Activated B cell treated with CpG ODN at 0.5 μM for 24 hours (primary cell): Measurements from ENCODE around the gene DISC1. TPM values are rescaled to one million over a fixed set of nuclear protein-coding genes. Genes with fewer than 3 reads are reported as not detected.
"Not testable (repeated sequence)": the region's sequence is repeated elsewhere in the genome, so short reads cannot be mapped to it uniquely, and the experiment has no call there.

Experiments used
- ATAC-seq: fragments of 200-7000 bp; cut with Tn5 transposase; one replicate; pipeline ENCODE4 v1.10.0; 2021; ENCODE audit warnings: low read depth, mild to moderate bottlenecking, moderate library complexity
- CTCF ChIA-PET: fragments of 350-600 bp; sonication (Branson Sonifier 250); formaldehyde crosslinking; loops from one replicate; lab custom pipeline; 2021; ENCODE audit warnings: antibody characterized with exemption; lab: Charles Lee
- POLR2A ChIA-PET: fragments of 350-600 bp; sonication (Branson Sonifier 250); formaldehyde crosslinking; loops from one replicate; lab custom pipeline; 2021; ENCODE audit warnings: antibody characterized with exemption; lab: Charles Lee
- DNase-seq: peaks from one replicate; pipeline ENCODE4 v3.0.0; 2022
- H3K27ac Mint-ChIP-seq: one replicate; pipeline ENCODE4 v1.8.0; 2020; ENCODE audit warnings: mixed read lengths
- H3K27me3 Mint-ChIP-seq: one replicate; pipeline ENCODE4 v1.8.0; 2021; ENCODE audit warnings: mixed read lengths
- H3K36me3 Mint-ChIP-seq: one replicate; pipeline ENCODE4 v1.8.0; 2021; ENCODE audit warnings: low read depth, mixed read lengths
- H3K4me1 Mint-ChIP-seq: one replicate; pipeline ENCODE4 v1.8.0; 2021; ENCODE audit warnings: mixed read lengths
- H3K4me3 Mint-ChIP-seq: one replicate; pipeline ENCODE4 v1.8.0; 2020; ENCODE audit warnings: mild to moderate bottlenecking, mixed read lengths
- H3K9me3 Mint-ChIP-seq: one replicate; pipeline ENCODE4 v1.8.0; 2020; ENCODE audit warnings: mixed read lengths
- intact Hi-C: fragments of 100-400 bp; cut with micrococcal nuclease; formaldehyde crosslinking; loops from one replicate; pipeline ENCODE4 v1.15.1; 2024
- total RNA-seq: library from RNA; stranded (reverse); gene quantifications from 2 replicates; pipeline ENCODE4 v1.2.3, GENCODE V29; 2022
- TF ChIP-seq, protein P1 (sequence below): fragments of 200-600 bp; IDR thresholded peaks from one replicate; pipeline ENCODE4 v1.8.0; 2022; ENCODE audit warnings: antibody characterized with exemption, mild to moderate bottlenecking

Gene DISC1
- total RNA-seq, 1 donor from 2014 or later, result 2.4 TPM

DNA sequence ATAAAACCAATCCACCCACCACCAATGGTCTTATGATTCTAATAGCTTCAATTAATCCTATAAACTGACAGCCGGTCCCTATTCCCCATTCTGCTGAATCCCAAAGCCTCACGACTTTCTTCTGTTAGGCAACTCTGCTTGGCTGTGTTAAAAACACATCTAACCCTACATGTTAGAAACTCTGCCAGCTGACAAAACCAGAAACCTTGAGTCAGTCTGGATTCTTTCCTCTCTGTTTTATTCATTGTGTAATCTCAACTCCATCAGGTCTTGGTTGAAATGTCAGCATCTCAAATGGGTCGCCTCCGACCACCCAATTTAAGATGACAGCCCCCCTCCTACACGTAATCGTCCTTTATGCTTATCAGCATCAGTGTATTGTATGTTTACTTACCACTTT, 312.1 kb downstream of the DISC1 start:
- no peak overlapping the region for H3K27ac Mint-ChIP-seq
- TF ChIP-seq, protein P1, sequence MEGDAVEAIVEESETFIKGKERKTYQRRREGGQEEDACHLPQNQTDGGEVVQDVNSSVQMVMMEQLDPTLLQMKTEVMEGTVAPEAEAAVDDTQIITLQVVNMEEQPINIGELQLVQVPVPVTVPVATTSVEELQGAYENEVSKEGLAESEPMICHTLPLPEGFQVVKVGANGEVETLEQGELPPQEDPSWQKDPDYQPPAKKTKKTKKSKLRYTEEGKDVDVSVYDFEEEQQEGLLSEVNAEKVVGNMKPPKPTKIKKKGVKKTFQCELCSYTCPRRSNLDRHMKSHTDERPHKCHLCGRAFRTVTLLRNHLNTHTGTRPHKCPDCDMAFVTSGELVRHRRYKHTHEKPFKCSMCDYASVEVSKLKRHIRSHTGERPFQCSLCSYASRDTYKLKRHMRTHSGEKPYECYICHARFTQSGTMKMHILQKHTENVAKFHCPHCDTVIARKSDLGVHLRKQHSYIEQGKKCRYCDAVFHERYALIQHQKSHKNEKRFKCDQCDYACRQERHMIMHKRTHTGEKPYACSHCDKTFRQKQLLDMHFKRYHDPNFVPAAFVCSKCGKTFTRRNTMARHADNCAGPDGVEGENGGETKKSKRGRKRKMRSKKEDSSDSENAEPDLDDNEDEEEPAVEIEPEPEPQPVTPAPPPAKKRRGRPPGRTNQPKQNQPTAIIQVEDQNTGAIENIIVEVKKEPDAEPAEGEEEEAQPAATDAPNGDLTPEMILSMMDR, result no peak
- no peak overlapping the region for H3K4me3 Mint-ChIP-seq
- H3K9me3 Mint-ChIP-seq, result peaks cover 4% of the 10 kb centered on the region
- POLR2A ChIA-PET, result no interaction called here
- intact Hi-C loops, result no loop called here
- H3K4me1 Mint-ChIP-seq, result no peaks in the 10 kb centered on the region
- DNase-seq (no peak), ATAC-seq (no peak)
- CTCF ChIA-PET, result no interaction called here
- H3K27me3 Mint-ChIP-seq, result no peaks in the 10 kb centered on the region
- H3K36me3 Mint-ChIP-seq, result no peaks in the 10 kb centered on the region

DNA sequence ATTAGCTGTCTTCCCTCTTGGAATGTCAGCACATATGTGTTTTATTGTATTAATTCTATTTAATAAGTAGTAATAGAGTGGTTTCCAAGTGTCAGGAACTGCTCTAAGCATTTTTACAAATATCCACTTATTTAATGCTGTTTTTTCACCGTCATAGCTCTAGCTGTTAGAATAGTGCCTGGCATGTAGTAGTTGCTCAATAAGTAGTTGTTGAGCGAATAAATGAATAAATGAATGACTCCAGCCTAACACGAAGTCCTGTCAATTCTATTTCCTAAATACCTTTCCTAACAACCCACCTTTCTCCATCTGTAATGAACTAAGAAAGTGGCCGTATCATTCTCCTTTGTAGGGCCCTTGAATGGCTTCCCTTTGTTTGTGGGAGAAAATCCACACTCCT, 312.5 kb downstream of the DISC1 start:
- TF ChIP-seq, protein P1, result no peak
- DNase-seq (no peak), ATAC-seq (no peak)
- ChIA-PET CTCF (no interaction called here), POLR2A (no interaction called here)
- Mint-ChIP-seq H3K9me3 (peaks cover 4% of the 10 kb centered on the region), H3K4me1 (no peaks in the 10 kb centered on the region), H3K36me3 (no peaks in the 10 kb centered on the region), H3K27ac (no peak overlapping the region), H3K27me3 (no peaks in the 10 kb centered on the region), H3K4me3 (no peak overlapping the region)
- intact Hi-C loops, result no loop called here

DNA sequence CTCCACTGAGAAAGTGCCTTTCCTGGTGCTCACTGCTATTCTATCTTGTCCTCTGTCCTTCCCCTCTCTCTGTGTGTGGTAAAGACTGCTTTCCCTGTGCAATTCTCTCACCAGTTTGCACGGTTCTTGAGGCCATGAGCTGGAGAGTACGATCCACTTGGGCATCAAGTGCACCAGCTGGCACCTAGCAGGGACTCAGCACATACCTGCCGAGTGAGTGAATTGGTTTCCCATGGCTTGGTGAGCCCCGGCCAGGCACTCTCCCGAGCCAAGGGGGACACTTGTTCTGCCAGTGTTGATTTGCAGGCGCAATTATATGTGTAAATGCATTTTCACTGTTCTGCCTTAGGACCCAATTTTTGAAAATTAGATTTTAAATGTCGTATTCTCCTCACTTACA, 313.5 kb downstream of the DISC1 start:
- Mint-ChIP-seq H3K4me1 (no peaks in the 10 kb centered on the region), H3K9me3 (peaks cover 4% of the 10 kb centered on the region), H3K36me3 (peaks cover 2% of the 10 kb centered on the region), H3K27me3 (no peaks in the 10 kb centered on the region), H3K27ac (no peak overlapping the region), H3K4me3 (no peak overlapping the region)
- DNase-seq (no peak), ATAC-seq (no peak)
- TF ChIP-seq, protein P1, result no peak
- intact Hi-C loops, result no loop called here
- ChIA-PET POLR2A (no interaction called here), CTCF (no interaction called here)

DNA sequence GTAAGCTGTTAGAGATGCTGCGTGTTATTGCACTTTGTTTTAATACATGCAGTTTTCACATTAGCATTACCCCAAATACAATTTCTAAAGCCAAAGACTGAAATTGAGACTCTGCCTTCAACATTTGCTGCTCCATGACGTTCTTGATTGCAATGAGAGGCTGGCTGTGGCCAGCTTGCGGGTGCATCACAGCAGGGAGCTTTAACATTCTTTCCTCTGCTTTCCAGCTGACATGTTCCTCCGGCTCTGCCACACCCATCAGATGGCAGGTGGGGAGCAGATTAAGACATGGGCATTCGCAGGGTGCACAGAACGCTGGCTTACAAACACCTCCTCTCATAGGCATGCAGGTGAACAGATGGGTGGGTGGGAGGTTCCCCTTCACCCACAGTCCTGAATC, 314.1 kb downstream of the DISC1 start:
- ChIA-PET POLR2A (no interaction called here), CTCF (no interaction called here)
- H3K27ac Mint-ChIP-seq, result no peak overlapping the region
- H3K9me3 Mint-ChIP-seq, result peaks cover 4% of the 10 kb centered on the region
- ATAC-seq (no peak), DNase-seq (no peak)
- H3K4me1 Mint-ChIP-seq, result no peaks in the 10 kb centered on the region
- H3K36me3 Mint-ChIP-seq, result peaks cover 3% of the 10 kb centered on the region
- no peak overlapping the region for H3K4me3 Mint-ChIP-seq
- H3K27me3 Mint-ChIP-seq, result no peaks in the 10 kb centered on the region
- intact Hi-C loops, result no loop called here
- TF ChIP-seq, protein P1, result no peak

DNA sequence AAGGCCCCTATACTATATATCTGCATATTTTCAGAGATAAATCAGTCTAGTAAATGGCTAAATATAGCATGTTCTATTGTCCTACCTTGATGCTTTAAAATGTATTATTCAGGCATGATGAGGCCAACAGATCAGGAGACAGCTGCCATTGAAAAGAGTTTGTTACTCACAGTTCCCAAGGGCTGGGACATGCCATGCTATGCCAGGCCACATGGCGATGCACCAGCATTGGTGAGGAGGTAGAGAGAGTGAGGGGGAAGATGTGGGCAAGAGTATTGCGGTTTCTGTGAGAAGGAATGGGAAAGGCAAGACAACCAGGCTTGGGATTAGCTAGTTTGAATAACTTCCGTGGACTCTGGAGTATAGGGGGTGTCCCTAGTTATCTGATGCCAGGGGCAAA, 316.5 kb downstream of the DISC1 start:
- ChIA-PET CTCF (no interaction called here), POLR2A (no interaction called here)
- Mint-ChIP-seq H3K27ac (no peak overlapping the region), H3K27me3 (no peaks in the 10 kb centered on the region), H3K4me3 (no peak overlapping the region), H3K4me1 (no peaks in the 10 kb centered on the region), H3K9me3 (peaks cover 9% of the 10 kb centered on the region), H3K36me3 (peaks cover 3% of the 10 kb centered on the region)
- DNase-seq (no peak), ATAC-seq (no peak)
- intact Hi-C loops, result no loop called here
- TF ChIP-seq, protein P1, result no peak

DNA sequence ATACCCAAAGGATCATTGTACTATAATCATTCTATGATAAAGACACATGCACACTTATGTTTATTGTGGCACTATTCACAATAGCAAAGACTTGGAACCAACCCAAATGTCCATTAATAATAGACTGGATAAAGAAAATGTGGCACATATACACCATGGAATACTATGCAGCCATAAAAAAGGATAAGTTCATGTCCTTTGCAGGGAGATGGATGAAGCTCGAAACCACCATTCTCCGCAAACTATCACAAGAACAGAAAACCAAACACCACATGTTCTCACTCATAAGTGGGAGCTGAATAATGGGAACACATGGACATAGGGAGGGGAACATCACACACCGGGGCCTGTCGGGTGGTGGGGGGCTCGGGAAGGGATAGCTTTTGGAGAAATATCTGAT, 321.5 kb downstream of the DISC1 start:
- DNase-seq, H3K9me3 Mint-ChIP-seq, H3K27me3 Mint-ChIP-seq, intact Hi-C loops, H3K4me3 Mint-ChIP-seq, CTCF ChIA-PET, POLR2A ChIA-PET, H3K4me1 Mint-ChIP-seq, ATAC-seq, H3K36me3 Mint-ChIP-seq, H3K27ac Mint-ChIP-seq: not testable (repeated sequence)
